GM12891 (cell line): ENCODE measurements around the gene CYLC1.

Experiments
- POLR2A ChIP-seq: IDR thresholded peaks from 2 replicates; pipeline ENCODE4 v1.6.1; 2011; ENCODE audit warnings: low read depth, low read length, control low read depth
- POLR2AphosphoS5 ChIP-seq: IDR thresholded peaks from 2 replicates; pipeline ENCODE4 v1.6.1; 2011; ENCODE audit warnings: low read depth, low read length, control low read depth

DNA sequence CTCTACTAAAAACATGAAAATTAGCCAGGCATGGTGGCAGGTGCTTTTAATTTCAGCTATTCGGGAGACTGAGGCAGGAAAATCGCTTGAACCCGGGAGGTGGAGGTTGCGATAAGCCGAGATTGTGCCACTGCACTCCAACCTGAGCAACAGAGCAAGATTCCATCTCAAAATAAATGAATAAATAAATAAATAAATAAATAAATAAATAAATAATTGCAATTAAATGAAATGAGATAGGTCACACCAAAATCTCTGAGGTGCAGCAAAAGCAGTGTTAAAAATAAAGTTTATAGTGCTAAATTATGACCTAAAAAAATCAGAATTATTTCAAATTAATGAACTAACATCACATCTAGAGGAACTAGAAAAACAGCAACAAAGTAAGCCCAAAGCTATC lies 13.6 kb upstream of the CYLC1 start:
- TF ChIP-seq POLR2A (no peak), POLR2AphosphoS5 (no peak)
